H9 (cell line): Measurements from ENCODE around the gene CALHM5. TPM values are rescaled to one million over a fixed set of nuclear protein-coding genes. Genes with fewer than 3 reads are reported as not detected.

Source experiments
- DNase-seq: peaks from one replicate; pipeline ENCODE4 v3.0.0-alpha.2; 2017
- H2AFZ ChIP-seq: one replicate; pipeline ENCODE4 v1.6.1; 2013; ENCODE audit warnings: mild to moderate bottlenecking, low read length, control low read depth, moderate library complexity
- H2AK5ac ChIP-seq: 2 replicates; pipeline ENCODE4 v1.6.1; 2013; ENCODE audit warnings: low read length, control low read depth, mixed read lengths; ENCODE audit not compliant: insufficient read length
- H2BK120ac ChIP-seq: one replicate; pipeline ENCODE4 v1.6.1; 2013; ENCODE audit warnings: low read depth, mild to moderate bottlenecking, low read length, control low read depth, inconsistent platforms; ENCODE audit not compliant: poor library complexity, severe bottlenecking
- H2BK12ac ChIP-seq: 2 replicates; pipeline ENCODE4 v1.6.1; 2013; ENCODE audit warnings: low read length, control low read depth, mixed read lengths, low read depth; ENCODE audit not compliant: insufficient read length
- H2BK15ac ChIP-seq: 2 replicates; pipeline ENCODE4 v1.6.1; 2013; ENCODE audit warnings: low read depth, low read length, control low read depth
- H2BK20ac ChIP-seq: one replicate; pipeline ENCODE4 v1.6.1; 2013; ENCODE audit warnings: low read depth, mild to moderate bottlenecking, low read length, control low read depth, inconsistent platforms; ENCODE audit not compliant: poor library complexity, severe bottlenecking
- H2BK5ac ChIP-seq: 2 replicates; pipeline ENCODE4 v1.6.1; 2013; ENCODE audit warnings: low read length, control low read depth, mixed read lengths; ENCODE audit not compliant: insufficient read length
- H3K14ac ChIP-seq: 2 replicates; pipeline ENCODE4 v1.6.1; 2013; ENCODE audit warnings: low read length, control low read depth; ENCODE audit not compliant: insufficient read depth
- H3K18ac ChIP-seq: 2 replicates; pipeline ENCODE4 v1.6.1; 2013; ENCODE audit warnings: low read depth, mild to moderate bottlenecking, mixed read lengths, low read length, control low read depth; ENCODE audit not compliant: insufficient read length
- H3K23ac ChIP-seq: 2 replicates; pipeline ENCODE4 v1.6.1; 2013; ENCODE audit warnings: low read length, control low read depth, mixed read lengths, low read depth; ENCODE audit not compliant: insufficient read length
- H3K23me2 ChIP-seq: 2 replicates; pipeline ENCODE4 v1.6.1; 2013; ENCODE audit warnings: low read depth, mild to moderate bottlenecking, mixed read lengths, low read length, control low read depth; ENCODE audit not compliant: insufficient read length, poor library complexity, severe bottlenecking
- H3K27ac ChIP-seq: 2 replicates; pipeline ENCODE4 v1.5.1; 2013; ENCODE audit warnings: low read length, control low read depth, mixed read lengths, low read depth; ENCODE audit not compliant: insufficient read length
- H3K27me3 ChIP-seq: 2 replicates; pipeline ENCODE4 v1.6.1; 2013; ENCODE audit warnings: low read length, control low read depth, inconsistent platforms; ENCODE audit not compliant: insufficient read depth
- H3K4ac ChIP-seq: 2 replicates; pipeline ENCODE4 v1.6.1; 2013; ENCODE audit warnings: low read depth, mild to moderate bottlenecking, control low read depth, inconsistent platforms, low read length, moderate library complexity
- H3K4me1 ChIP-seq: 2 replicates; pipeline ENCODE4 v1.6.1; 2013; ENCODE audit warnings: low read length, control low read depth, inconsistent platforms; ENCODE audit not compliant: insufficient read depth
- H3K4me2 ChIP-seq: 2 replicates; pipeline ENCODE4 v1.6.1; 2013; ENCODE audit warnings: low read length, control low read depth, mixed read lengths; ENCODE audit not compliant: insufficient read length, insufficient read depth
- H3K56ac ChIP-seq: 2 replicates; pipeline ENCODE4 v1.6.1; 2013; ENCODE audit warnings: low read depth, mild to moderate bottlenecking, mixed read lengths, low read length, control low read depth; ENCODE audit not compliant: insufficient read length
- H3K79me1 ChIP-seq: 2 replicates; pipeline ENCODE4 v1.6.1; 2013; ENCODE audit warnings: low read depth, mild to moderate bottlenecking, moderate library complexity, low read length, control low read depth, inconsistent platforms; ENCODE audit not compliant: insufficient read depth, poor library complexity, severe bottlenecking
- H3K79me2 ChIP-seq: 2 replicates; pipeline ENCODE4 v1.6.1; 2013; ENCODE audit warnings: low read length, control low read depth, inconsistent platforms; ENCODE audit not compliant: insufficient read depth
- H3K9ac ChIP-seq: 2 replicates; pipeline ENCODE4 v1.6.1; 2013; ENCODE audit warnings: low read length, control low read depth, mixed read lengths; ENCODE audit not compliant: insufficient read length; ENCODE audit errors: extremely low read depth
- H3K9me3 ChIP-seq: one replicate; pipeline ENCODE4 v1.6.1; 2013; ENCODE audit warnings: low read depth, low read length, inconsistent platforms; ENCODE audit not compliant: control insufficient read depth
- H3T11ph ChIP-seq: one replicate; pipeline ENCODE4 v1.6.1; 2013; ENCODE audit warnings: mild to moderate bottlenecking, low read length, control low read depth, inconsistent platforms
- H4K20me1 ChIP-seq: one replicate; pipeline ENCODE4 v1.6.1; 2013; ENCODE audit not compliant: control insufficient read depth, insufficient read length, insufficient read depth
- H4K5ac ChIP-seq: 2 replicates; pipeline ENCODE4 v1.6.1; 2013; ENCODE audit warnings: low read depth, mild to moderate bottlenecking, mixed read lengths, low read length, control low read depth; ENCODE audit not compliant: insufficient read length
- H4K8ac ChIP-seq: replicated peaks from 2 replicates; pipeline ENCODE4 v1.6.1; 2013; ENCODE audit warnings: low read length, control low read depth, mixed read lengths, low read depth; ENCODE audit not compliant: insufficient read length
- H4K91ac ChIP-seq: 2 replicates; pipeline ENCODE4 v1.6.1; 2013; ENCODE audit warnings: low read depth, mild to moderate bottlenecking, moderate library complexity, mixed read lengths, low read length, control low read depth; ENCODE audit not compliant: insufficient read length
- H3K27ac Mint-ChIP-seq, 3 experiments: 2 replicates in 2 of 3; 3 replicates in 1 of 3; pipeline ENCODE4 v1.8.0; 2020 to 2021; ENCODE audit warnings: mixed read lengths in 3 of 3, mild to moderate bottlenecking in 1 of 3, moderate library complexity in 1 of 3
- H3K27me3 Mint-ChIP-seq: 2 replicates; pipeline ENCODE4 v1.8.0; 2021; ENCODE audit warnings: low read depth, mild to moderate bottlenecking, moderate library complexity, mixed read lengths
- H3K36me3 Mint-ChIP-seq, 3 experiments: 2 replicates in 2 of 3; 3 replicates in 1 of 3; pipeline ENCODE4 v1.8.0; 2020 to 2021; ENCODE audit warnings: low read depth in 3 of 3, mixed read lengths in 3 of 3; ENCODE audit not compliant: insufficient read depth in 1 of 3
- H3K4me1 Mint-ChIP-seq, 2 experiments: 2 replicates each; pipeline ENCODE4 v1.8.0; 2020; ENCODE audit warnings: mixed read lengths in 2 of 2
- H3K4me3 Mint-ChIP-seq, 2 experiments: 2 replicates in 1 of 2; 3 replicates in 1 of 2; pipeline ENCODE4 v1.8.0; 2020 to 2021; ENCODE audit warnings: mild to moderate bottlenecking in 2 of 2, mixed read lengths in 2 of 2, moderate library complexity in 1 of 2
- H3K9me3 Mint-ChIP-seq, 2 experiments: 2 replicates in 1 of 2; 3 replicates in 1 of 2; pipeline ENCODE4 v1.8.0; 2020; ENCODE audit warnings: mild to moderate bottlenecking in 2 of 2, mixed read lengths in 2 of 2, moderate library complexity in 1 of 2
- CTCF ChIP-seq: fragments of 200-600 bp; sonication (generic); conservative IDR thresholded peaks from 3 replicates; pipeline ENCODE4 v1.8.0; 2021; ENCODE audit warnings: antibody characterized with exemption, mild to moderate bottlenecking
- total RNA-seq: library from RNA; stranded (reverse); gene quantifications from 2 replicates; pipeline ENCODE4 v1.2.1, GENCODE V29; 2021

Gene CALHM5
- total RNA-seq, 1 experiment from 2014 or later = 0.09 TPM

- H2AK5ac ChIP-seq = no peak overlapping the region
- H3K36me3 Mint-ChIP-seq = no peaks in the 10 kb centered on the region
Observed at GRCh38 chr6:116467514-116467913, 43.9 kb upstream of the CALHM5 start.

More at GRCh38 chr6:116467514-116467913, 43.9 kb upstream of the CALHM5 start:
- DNase-seq = no peak
- no peak for TF ChIP-seq CTCF
- Histone ChIP-seq H3K4me2 (no peak overlapping the region), H3K27ac (no peak overlapping the region), H3K23me2 (no peaks in the 10 kb centered on the region), H2BK5ac (no peak overlapping the region), H2BK20ac (no peak overlapping the region), H3K79me2 (no peaks in the 10 kb centered on the region), H3K4me1 (peaks cover 2% of the 10 kb centered on the region; the same call in 1 of the 2 replicates), H4K8ac (no peak overlapping the region), H3K27me3 (no peaks in the 10 kb centered on the region; the same call in 1 of the 2 replicates), H3K14ac (no peak overlapping the region), H3K56ac (no peak overlapping the region), H3K79me1 (no peaks in the 10 kb centered on the region), H2BK120ac (no peak overlapping the region), H4K5ac (no peak overlapping the region), H2BK12ac (no peak overlapping the region), H4K91ac (no peak overlapping the region), H3K9ac (no peak overlapping the region), H3K9me3 (no peaks in the 10 kb centered on the region), H4K20me1 (no peaks in the 10 kb centered on the region), H2AFZ (no peak overlapping the region), H3K23ac (no peak overlapping the region), H3T11ph (no peak overlapping the region), H3K4ac (no peak overlapping the region), H2BK15ac (no peak overlapping the region), H3K18ac (no peak overlapping the region)
- no peak overlapping the region for H3K4me3 Mint-ChIP-seq
- no peaks in the 10 kb centered on the region for H3K9me3 Mint-ChIP-seq
- H3K27me3 Mint-ChIP-seq = peaks cover 15% of the 10 kb centered on the region
- H3K27ac Mint-ChIP-seq = no peak overlapping the region
- peaks cover 14 to 20% of the 10 kb centered on the region in 2 experiments for H3K4me1 Mint-ChIP-seq
